HEK293 (cell line): ENCODE measurements around the gene MCRIP1.

Source experiments
- GLI2 ChIP-seq: fragments of 450-650 bp; formaldehyde crosslinking; IDR thresholded peaks from 2 replicates; pipeline ENCODE4; 2017; ENCODE audit warnings: missing biosample characterization, missing genetic modification characterization, low read depth, borderline replicate concordance
- KLF16 ChIP-seq: fragments of 450-650 bp; formaldehyde crosslinking; IDR thresholded peaks from 2 replicates; pipeline ENCODE4 v1.5.1; 2017; ENCODE audit warnings: missing biosample characterization, missing genetic modification characterization
- REPIN1 ChIP-seq: fragments of 450-650 bp; formaldehyde crosslinking; IDR thresholded peaks from 2 replicates; pipeline ENCODE4 v1.5.1; 2017; ENCODE audit warnings: missing biosample characterization, missing genetic modification characterization, low read depth
- TRIM28 ChIP-seq: IDR thresholded peaks from 2 replicates; pipeline ENCODE4 v1.6.1; 2011; ENCODE audit warnings: low read length, control low read depth, borderline replicate concordance
- ZBTB17 ChIP-seq: fragments of 450-650 bp; formaldehyde crosslinking; IDR thresholded peaks from 2 replicates; pipeline ENCODE4 v1.5.1; 2016; ENCODE audit warnings: missing biosample characterization, missing genetic modification characterization
- ZFP3 ChIP-seq: fragments of 450-650 bp; formaldehyde crosslinking; IDR thresholded peaks from 2 replicates; pipeline ENCODE4 v1.5.1; 2016; ENCODE audit warnings: low read depth, missing biosample characterization, missing genetic modification characterization
- ZFP37 ChIP-seq: fragments of 450-650 bp; formaldehyde crosslinking; IDR thresholded peaks from 2 replicates; pipeline ENCODE4 v1.5.1; 2016; ENCODE audit warnings: missing biosample characterization, missing genetic modification characterization
- ZNF121 ChIP-seq: fragments of 450-650 bp; formaldehyde crosslinking; IDR thresholded peaks from 2 replicates; pipeline ENCODE4 v1.5.1; 2016; ENCODE audit warnings: missing biosample characterization, missing genetic modification characterization
- ZNF146 ChIP-seq: fragments of 450-650 bp; formaldehyde crosslinking; IDR thresholded peaks from 2 replicates; pipeline ENCODE4 v1.5.1; 2016; ENCODE audit warnings: missing biosample characterization, missing genetic modification characterization
- ZNF175 ChIP-seq: fragments of 450-650 bp; formaldehyde crosslinking; IDR thresholded peaks from 2 replicates; pipeline ENCODE4 v1.5.1; 2016; ENCODE audit warnings: missing biosample characterization, missing genetic modification characterization
- ZNF23 ChIP-seq: fragments of 450-650 bp; formaldehyde crosslinking; IDR thresholded peaks from 2 replicates; pipeline ENCODE4 v1.5.1; 2016; ENCODE audit warnings: missing biosample characterization, missing genetic modification characterization, borderline replicate concordance
- ZNF274 ChIP-seq, 2 experiments: fragments of 200-500 bp in 1 of 2; fragments of 450-650 bp in 1 of 2; sonication (Bioruptor generic) in 1 of 2; formaldehyde crosslinking in 1 of 2; IDR thresholded peaks; 2 replicates each; pipeline versions ENCODE4 v1.5.1 to v1.6.1; 2014 to 2016; ENCODE audit warnings: borderline replicate concordance in 1 of 2, inconsistent platforms in 1 of 2, low read length in 1 of 2, missing biosample characterization in 1 of 2, missing genetic modification characterization in 1 of 2
- ZNF362 ChIP-seq: fragments of 450-650 bp; formaldehyde crosslinking; IDR thresholded peaks from 2 replicates; pipeline ENCODE4 v1.5.1; 2016; ENCODE audit warnings: missing biosample characterization, missing genetic modification characterization
- ZNF391 ChIP-seq: fragments of 450-650 bp; formaldehyde crosslinking; IDR thresholded peaks from 2 replicates; pipeline ENCODE4 v1.5.1; 2016; ENCODE audit warnings: low read depth, missing biosample characterization, missing genetic modification characterization, borderline replicate concordance
- ZNF423 ChIP-seq: fragments of 450-650 bp; formaldehyde crosslinking; IDR thresholded peaks from 2 replicates; pipeline ENCODE4 v1.5.1; 2016; ENCODE audit warnings: missing biosample characterization, missing genetic modification characterization
- ZNF426 ChIP-seq: fragments of 450-650 bp; formaldehyde crosslinking; IDR thresholded peaks from 2 replicates; pipeline ENCODE4 v1.5.1; 2017; ENCODE audit warnings: missing biosample characterization, missing genetic modification characterization, mild to moderate bottlenecking, inconsistent platforms, moderate library complexity
- ZNF473 ChIP-seq: fragments of 450-650 bp; formaldehyde crosslinking; IDR thresholded peaks from 2 replicates; pipeline ENCODE4 v1.5.1; 2017; ENCODE audit warnings: missing biosample characterization, missing genetic modification characterization
- ZNF510 ChIP-seq: fragments of 450-650 bp; formaldehyde crosslinking; IDR thresholded peaks from 2 replicates; pipeline ENCODE4 v1.5.1; 2018; ENCODE audit warnings: mild to moderate bottlenecking, missing genetic modification characterization, missing biosample characterization; ENCODE audit not compliant: insufficient replicate concordance
- ZNF514 ChIP-seq: fragments of 450-650 bp; formaldehyde crosslinking; IDR thresholded peaks from 2 replicates; pipeline ENCODE4 v1.5.1; 2016; ENCODE audit warnings: missing biosample characterization, missing genetic modification characterization
- ZNF549 ChIP-seq: fragments of 450-650 bp; IDR thresholded peaks from 2 replicates; pipeline ENCODE4 v1.5.1; 2018; ENCODE audit warnings: missing biosample characterization, missing genetic modification characterization, mild to moderate bottlenecking, inconsistent platforms, moderate library complexity
- ZNF580 ChIP-seq: fragments of 450-650 bp; formaldehyde crosslinking; IDR thresholded peaks from 2 replicates; pipeline ENCODE4 v1.5.1; 2016; ENCODE audit warnings: missing biosample characterization, missing genetic modification characterization
- ZNF600 ChIP-seq: fragments of 450-650 bp; formaldehyde crosslinking; IDR thresholded peaks from 2 replicates; pipeline ENCODE4 v1.5.1; 2016; ENCODE audit warnings: missing biosample characterization, missing genetic modification characterization
- ZNF629 ChIP-seq: fragments of 450-650 bp; formaldehyde crosslinking; IDR thresholded peaks from 2 replicates; pipeline ENCODE4 v1.5.1; 2017; ENCODE audit warnings: missing biosample characterization, missing genetic modification characterization
- ZNF704 ChIP-seq: fragments of 450-650 bp; formaldehyde crosslinking; IDR thresholded peaks from 2 replicates; pipeline ENCODE4 v1.5.1; 2016; ENCODE audit warnings: missing biosample characterization, missing genetic modification characterization
- ZNF76 ChIP-seq: fragments of 450-650 bp; formaldehyde crosslinking; IDR thresholded peaks from 2 replicates; pipeline ENCODE4; 2016; ENCODE audit warnings: low read depth, missing biosample characterization, missing genetic modification characterization, borderline replicate concordance
- ZNF785 ChIP-seq: fragments of 450-650 bp; formaldehyde crosslinking; IDR thresholded peaks from 2 replicates; pipeline ENCODE4 v1.5.1; 2016; ENCODE audit warnings: missing biosample characterization, missing genetic modification characterization
- TF ChIP-seq, protein P1 (sequence below): fragments of 450-650 bp; formaldehyde crosslinking; IDR thresholded peaks from 2 replicates; pipeline ENCODE4 v1.5.1; 2016; ENCODE audit warnings: missing biosample characterization, missing genetic modification characterization
- TF ChIP-seq, protein P2 (sequence below): fragments of 450-650 bp; formaldehyde crosslinking; IDR thresholded peaks from 2 replicates; pipeline ENCODE4 v1.5.1; 2016; ENCODE audit warnings: missing biosample characterization, missing genetic modification characterization, borderline replicate concordance

Gene MCRIP1

DNA sequence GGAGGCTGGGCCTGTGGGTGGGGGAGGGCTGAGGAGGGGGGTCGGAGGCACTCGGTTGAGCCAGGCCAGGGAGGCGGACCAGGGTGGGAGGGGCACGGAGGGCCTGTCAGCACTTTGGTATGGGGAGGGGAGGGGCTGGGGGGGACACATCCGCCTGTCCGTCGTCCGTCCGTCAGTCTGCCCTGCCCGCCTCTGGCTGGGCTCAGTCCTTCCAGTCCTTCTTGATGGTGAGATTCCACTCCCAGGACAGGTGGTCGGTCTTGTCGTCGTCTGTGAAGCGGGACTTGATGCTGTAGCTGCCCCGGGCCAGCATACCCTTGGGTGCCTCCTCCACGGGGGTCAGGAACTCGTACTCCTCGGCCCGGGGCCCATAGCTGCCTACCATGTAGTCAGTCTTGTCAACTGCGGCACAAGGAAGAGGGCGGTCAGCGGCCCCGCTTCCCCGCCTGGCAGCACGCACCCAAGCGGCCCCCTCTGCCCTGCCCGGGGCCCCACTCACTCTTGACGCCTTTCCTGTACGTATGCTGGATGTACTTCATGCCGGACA is 35.7 kb upstream of the MCRIP1 start (continued):
- TF ChIP-seq ZNF473 (tag by site-specific recombination) (no peak), ZFP3 (tag by site-specific recombination) (no peak), ZFP37 (tag by site-specific recombination) (no peak), ZNF391 (tag by site-specific recombination) (no peak), ZNF704 (tag by site-specific recombination) (no peak), ZNF580 (no peak), ZBTB17 (no peak), ZNF423 (tag by site-specific recombination) (0 out of 2 replicates have a peak, but pooled peaks have one; percentile 24), ZNF274 (IDR thresholded peaks at IDR 0.05; ENCODE audit: low read length) (no peak), ZNF274 (tag by site-specific recombination; IDR thresholded peaks at IDR 0.05; ENCODE audit: borderline replicate concordance) (no peak), ZNF175 (tag by site-specific recombination) (no peak), ZNF549 (tag by site-specific recombination) (no peak), ZNF600 (no peak), KLF16 (no peak), ZNF785 (tag by site-specific recombination) (no peak), ZNF629 (tag by site-specific recombination) (peak; percentile 12; the same call in 1 of the 2 replicates), ZNF426 (no peak), ZNF76 (no peak), REPIN1 (no peak), TRIM28 (no peak), ZNF510 (tag by site-specific recombination) (no peak), ZNF23 (tag by site-specific recombination) (no peak), ZNF362 (tag by site-specific recombination) (no peak), ZNF514 (no peak), ZNF121 (tag by site-specific recombination) (no peak), ZNF146 (tag by site-specific recombination) (no peak), GLI2 (tag by site-specific recombination) (no peak)
- TF ChIP-seq, protein P1, sequence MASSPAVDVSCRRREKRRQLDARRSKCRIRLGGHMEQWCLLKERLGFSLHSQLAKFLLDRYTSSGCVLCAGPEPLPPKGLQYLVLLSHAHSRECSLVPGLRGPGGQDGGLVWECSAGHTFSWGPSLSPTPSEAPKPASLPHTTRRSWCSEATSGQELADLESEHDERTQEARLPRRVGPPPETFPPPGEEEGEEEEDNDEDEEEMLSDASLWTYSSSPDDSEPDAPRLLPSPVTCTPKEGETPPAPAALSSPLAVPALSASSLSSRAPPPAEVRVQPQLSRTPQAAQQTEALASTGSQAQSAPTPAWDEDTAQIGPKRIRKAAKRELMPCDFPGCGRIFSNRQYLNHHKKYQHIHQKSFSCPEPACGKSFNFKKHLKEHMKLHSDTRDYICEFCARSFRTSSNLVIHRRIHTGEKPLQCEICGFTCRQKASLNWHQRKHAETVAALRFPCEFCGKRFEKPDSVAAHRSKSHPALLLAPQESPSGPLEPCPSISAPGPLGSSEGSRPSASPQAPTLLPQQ, result peak; percentile 19; the same call in 1 of the 2 replicates
- TF ChIP-seq, protein P2, sequence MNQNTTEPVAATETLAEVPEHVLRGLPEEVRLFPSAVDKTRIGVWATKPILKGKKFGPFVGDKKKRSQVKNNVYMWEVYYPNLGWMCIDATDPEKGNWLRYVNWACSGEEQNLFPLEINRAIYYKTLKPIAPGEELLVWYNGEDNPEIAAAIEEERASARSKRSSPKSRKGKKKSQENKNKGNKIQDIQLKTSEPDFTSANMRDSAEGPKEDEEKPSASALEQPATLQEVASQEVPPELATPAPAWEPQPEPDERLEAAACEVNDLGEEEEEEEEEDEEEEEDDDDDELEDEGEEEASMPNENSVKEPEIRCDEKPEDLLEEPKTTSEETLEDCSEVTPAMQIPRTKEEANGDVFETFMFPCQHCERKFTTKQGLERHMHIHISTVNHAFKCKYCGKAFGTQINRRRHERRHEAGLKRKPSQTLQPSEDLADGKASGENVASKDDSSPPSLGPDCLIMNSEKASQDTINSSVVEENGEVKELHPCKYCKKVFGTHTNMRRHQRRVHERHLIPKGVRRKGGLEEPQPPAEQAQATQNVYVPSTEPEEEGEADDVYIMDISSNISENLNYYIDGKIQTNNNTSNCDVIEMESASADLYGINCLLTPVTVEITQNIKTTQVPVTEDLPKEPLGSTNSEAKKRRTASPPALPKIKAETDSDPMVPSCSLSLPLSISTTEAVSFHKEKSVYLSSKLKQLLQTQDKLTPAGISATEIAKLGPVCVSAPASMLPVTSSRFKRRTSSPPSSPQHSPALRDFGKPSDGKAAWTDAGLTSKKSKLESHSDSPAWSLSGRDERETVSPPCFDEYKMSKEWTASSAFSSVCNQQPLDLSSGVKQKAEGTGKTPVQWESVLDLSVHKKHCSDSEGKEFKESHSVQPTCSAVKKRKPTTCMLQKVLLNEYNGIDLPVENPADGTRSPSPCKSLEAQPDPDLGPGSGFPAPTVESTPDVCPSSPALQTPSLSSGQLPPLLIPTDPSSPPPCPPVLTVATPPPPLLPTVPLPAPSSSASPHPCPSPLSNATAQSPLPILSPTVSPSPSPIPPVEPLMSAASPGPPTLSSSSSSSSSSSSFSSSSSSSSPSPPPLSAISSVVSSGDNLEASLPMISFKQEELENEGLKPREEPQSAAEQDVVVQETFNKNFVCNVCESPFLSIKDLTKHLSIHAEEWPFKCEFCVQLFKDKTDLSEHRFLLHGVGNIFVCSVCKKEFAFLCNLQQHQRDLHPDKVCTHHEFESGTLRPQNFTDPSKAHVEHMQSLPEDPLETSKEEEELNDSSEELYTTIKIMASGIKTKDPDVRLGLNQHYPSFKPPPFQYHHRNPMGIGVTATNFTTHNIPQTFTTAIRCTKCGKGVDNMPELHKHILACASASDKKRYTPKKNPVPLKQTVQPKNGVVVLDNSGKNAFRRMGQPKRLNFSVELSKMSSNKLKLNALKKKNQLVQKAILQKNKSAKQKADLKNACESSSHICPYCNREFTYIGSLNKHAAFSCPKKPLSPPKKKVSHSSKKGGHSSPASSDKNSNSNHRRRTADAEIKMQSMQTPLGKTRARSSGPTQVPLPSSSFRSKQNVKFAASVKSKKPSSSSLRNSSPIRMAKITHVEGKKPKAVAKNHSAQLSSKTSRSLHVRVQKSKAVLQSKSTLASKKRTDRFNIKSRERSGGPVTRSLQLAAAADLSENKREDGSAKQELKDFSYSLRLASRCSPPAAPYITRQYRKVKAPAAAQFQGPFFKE, result no peak
